ENCODE measurements around the gene WDR45B.

The WDR45B gene

DNA sequence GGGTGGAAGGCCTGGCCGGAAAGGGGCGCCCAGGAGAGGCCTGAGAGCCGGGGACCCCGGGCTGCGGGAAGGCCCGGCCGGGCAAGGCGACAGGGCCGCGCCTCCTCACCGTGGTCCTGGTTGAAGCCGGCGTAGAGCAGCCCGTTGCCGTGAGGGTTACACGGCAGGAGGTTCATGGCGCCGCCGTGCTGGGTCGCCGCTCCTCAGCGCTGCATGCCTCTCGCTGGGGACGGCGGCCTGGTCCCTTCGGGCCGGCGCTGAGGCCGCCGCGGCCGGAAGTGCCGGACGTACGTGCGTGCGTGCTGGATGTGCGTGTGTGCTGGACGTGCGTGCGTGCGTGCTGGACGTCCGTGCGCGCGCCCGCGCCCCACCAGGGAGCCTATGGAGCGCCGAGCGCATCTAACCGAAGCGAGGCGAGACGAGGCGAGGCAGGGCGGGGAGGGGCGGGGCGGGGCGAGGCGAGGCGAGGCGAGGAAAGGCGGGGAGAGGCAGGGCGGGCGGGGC lies at the start of gene WDR45B:
TSS of gene WDR45B (minus strand) at position 280 of the 504 bp plus-strand sequence. CDS start at position 176, 104 bp downstream.
- DNase-seq (ENCODE audit: low read depth), result peak; percentile 92

DNA sequence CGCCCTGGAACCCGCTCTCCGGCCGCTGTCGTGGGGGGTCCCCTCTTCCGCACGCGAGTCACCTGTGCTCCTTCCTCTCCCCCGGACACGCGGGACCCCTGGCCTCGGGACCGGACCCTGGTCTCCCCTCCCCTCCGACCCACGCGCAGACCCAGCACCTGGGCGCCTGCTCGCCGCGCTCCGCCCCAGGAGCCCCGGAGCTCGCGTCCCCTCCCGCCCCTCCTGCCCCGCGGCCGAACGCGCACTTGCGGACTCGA lies 49.5 kb upstream of the WDR45B start:
- DNase-seq (ENCODE audit: low read depth), result no peak

DNA sequence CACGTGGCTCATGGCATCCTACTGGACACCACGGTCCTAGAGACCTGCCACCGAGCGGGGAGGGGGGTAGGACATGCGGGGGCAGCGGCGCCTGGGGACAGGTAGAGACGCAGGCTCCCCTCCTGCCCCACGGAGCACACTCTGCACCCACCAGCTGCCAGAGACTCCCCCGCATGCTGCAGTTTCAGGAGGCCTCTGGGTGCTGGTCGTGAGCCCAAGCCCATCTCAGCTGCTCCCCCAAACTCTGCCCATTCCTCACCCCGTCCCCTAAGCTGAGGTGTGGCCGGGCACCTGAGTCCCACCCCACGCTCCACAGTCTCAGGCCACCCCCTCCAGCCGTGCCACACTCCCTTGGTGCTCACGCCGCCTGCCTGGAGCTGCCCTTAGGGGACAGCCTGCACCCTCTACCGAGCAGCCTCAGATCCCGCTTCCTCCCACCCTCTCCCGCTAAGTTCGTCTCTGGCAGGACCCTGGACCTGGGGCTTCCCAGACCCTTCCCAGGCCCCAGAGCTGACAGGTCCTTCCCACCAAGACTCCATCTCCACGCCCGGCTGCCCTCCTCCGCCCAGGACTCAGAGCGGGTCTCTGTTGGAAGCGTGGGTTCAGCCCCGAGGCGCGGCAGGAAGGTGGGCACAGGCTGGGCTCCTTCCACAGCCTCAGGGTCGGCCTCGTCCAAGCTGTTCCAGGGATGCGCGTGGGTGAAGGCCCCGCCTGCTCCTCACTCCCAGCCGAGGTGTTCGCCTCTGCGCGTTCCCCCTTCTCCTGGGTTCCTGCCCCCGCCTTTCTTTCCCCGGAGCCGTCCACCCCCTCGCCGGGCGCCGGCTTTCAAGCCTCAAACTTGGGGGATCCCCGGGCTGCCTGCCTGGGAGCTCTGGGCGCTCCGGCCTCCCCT lies 48.9 kb upstream of the WDR45B start:
- DNase-seq (ENCODE audit: low read depth), result no peak

DNA sequence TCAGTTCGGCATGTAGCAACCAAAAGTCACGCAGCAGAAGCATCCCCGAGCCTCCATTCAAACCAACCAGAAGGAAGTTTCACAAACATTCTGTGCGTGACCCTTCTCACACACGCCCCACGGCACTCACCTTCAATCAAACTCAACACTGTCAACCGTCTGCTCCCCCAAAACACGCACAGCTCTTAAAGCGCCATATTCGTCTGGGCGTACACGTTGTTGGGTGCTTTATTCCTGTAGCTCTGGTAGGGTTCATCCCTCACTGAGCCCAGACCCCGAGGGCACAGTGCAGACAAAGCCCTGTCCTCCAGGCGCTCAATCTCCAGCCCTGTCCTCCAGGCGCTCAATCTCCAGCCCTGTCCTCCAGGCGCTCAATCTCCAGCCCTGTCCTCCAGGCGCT lies 48.0 kb upstream of the WDR45B start:
- DNase-seq (ENCODE audit: low read depth), result no peak

DNA sequence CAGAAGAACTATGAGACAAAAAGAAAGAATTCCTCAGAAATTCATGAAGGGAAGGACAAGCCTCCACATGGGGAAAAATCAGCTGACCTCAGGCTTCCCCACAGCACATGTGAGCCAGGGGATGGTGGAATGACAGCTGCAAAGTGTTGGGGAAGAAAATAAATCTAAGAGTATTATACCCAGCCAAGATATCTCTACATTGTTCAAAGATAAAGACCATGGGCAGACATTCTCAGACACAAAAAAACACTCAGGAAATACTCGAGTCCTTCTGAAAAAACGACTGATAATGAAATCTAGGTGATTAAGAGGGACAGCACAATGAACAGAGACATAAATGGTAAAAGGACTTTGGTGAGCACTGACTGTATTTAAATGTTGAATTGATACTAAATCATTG lies 46.4 kb upstream of the WDR45B start:
- DNase-seq (ENCODE audit: low read depth), result no peak

DNA sequence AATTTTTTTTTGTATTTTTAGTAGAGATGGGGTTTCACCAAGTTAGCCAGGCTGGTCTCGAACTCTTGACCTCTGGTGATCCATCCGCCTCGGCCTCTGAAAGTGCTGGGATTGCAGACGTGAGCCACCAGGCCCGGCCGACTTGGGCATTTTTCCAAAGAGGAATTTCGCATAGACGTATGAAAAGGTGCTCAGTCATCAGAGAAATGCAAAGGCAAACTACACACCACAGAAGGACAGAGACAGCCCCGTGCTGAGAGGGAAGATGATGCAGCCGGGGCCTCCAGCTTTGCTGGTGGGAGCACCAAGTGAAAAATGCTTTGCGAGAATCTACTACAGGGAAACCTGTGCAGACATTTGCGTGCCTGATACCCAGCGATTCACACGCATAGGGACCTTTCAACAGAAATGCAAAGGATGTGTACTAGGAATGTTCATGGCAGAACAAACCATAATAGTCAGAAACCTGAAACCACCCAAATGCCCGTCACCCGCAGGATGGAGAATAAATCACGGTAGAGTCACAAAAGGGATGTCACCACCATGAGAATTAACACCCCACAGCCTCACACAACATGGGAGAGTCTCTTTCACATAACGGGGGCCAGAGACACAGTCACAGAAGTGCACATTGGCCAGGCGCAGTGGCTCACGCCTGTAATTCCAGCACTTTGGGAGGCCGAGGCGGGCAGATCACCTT lies 45.1 kb upstream of the WDR45B start:
- DNase-seq (ENCODE audit: low read depth), result no peak

DNA sequence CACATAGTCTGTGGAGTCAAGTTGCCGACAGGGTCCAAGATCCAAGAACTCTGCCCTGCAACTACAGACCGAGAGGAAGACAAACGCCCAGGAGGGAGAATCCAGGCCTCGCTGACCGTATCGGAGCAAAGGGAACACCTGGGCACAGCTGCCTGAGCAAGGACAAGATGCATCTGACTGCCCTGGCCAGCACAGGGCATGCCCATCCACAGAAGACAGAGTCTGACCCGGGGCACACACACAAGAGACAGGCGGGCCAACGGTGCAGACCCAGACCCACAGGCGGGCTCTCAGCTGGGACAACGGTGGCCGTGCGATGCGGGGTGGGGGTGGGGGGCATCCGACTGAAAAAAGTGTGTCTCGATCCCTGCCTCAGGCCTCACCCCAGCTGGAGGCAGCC lies 44.0 kb upstream of the WDR45B start:
- no peak for DNase-seq (ENCODE audit: low read depth)

DNA sequence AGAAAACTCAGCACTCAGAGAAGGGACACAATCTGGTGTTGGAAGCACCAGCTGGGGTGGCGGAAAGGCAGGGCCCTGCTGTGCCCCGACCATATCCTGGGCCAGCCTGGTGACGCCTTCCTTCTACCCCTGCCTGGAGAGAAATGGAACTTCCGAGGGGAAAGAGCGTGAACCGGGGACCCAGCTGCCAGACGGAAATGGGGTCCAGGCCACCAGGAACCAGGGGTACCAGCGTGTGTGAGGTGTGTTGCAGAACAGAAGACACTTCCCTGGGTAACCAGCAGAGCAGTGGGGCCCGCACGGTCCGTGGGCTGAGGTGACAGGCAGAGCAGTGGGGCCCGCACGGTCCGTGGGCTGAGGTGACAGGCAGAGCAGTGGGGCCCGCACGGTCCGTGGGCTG lies 43.5 kb upstream of the WDR45B start:
- DNase-seq (ENCODE audit: low read depth), result no peak

DNA sequence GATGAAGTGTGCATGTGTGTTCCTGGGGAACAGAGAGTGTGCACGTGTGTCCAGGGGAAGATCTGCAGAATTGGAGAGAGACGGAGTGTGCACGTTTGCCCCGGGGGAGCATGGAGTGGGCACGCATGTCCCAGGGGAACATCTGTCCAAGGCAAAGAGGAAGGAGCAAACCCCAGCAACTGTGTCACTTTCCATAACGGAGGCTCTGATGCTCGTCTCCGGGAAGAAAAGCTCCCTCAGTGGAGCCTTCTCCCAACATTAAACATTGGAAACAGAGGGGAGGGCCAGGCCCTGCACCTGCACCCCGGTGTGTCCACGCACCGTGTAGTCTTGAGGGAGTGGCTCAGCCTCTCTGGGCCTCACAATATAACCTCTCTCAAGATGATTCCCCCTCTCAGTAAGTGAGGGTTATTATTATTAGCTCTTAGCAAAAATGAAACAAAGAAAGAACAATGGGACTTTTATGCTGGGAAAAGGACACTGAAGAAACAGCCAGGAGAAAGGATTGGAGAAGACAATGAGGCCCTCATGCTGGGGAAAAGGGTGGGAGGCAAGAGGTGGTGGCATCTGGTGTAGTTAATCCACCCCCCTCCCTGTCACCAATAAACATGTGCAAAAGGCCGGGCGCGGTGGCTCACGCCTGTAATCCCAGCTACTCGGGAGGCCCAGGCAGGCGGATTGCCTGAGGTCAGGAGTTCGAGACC lies 42.7 kb upstream of the WDR45B start:
- DNase-seq (ENCODE audit: low read depth), result no peak

DNA sequence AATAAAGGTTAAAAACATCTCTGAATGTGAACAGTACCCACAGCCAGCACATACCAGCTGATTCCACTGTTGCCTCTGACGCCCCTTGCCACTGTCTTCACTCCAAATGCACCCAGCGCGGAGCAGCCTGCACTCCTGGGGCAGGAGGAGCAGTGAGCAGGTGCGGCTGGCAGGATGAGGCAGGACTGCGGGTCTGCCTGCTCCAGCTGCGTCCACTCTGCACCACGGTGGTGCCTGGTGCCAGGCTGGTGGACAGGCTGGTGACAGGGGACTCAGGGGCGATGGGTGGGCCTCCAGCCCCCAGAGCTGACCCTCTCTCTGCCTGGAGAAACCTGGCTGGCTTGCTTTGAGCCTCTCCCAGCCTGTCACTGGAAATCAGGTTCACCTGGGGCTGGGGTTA lies 40.8 kb upstream of the WDR45B start:
- DNase-seq (ENCODE audit: low read depth), result no peak

DNA sequence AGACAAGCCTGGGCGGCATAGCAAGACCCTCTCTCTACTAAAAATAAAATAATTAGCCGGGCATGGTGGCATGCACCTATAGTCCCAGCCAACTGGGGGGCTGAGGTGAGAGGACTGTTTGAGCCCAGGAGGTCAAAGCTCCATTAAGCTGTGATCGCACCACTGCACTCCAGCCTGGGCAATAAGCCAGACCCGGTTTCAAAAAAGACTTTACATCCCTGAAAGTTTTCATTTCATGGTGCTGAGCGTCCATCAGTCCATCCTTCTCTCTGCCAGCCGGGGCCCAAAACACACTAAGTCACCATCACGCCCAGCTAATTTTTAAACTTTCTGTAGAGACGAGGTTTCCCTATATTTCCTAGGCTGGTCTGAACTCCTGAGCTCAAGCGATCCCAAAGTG lies 39.6 kb upstream of the WDR45B start:
- no peak for DNase-seq (ENCODE audit: low read depth)

DNA sequence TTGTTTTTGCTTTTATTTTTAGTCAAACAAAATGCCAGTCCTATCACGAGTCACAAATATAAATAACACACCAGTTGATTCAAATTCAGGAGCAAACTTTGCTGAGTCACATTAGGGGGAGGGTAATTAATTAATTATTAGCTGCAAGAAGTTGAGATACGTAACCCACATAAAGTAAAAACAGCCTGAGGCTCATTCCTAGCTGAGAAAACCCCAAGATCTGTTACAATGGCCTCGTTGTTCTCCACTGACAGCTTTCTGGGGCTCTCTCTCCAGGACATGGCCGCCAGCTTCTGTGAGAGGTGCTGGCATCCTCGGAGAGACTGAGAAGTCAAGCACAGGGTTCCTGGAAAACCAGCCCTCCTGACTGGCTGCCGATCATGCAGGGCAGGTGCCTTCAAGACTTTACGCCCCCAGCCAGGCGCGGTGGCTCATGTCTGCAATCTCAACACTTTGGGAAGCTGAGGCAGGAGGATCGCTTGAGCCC lies 39.2 kb upstream of the WDR45B start:
- DNase-seq (ENCODE audit: low read depth), result no peak

DNA sequence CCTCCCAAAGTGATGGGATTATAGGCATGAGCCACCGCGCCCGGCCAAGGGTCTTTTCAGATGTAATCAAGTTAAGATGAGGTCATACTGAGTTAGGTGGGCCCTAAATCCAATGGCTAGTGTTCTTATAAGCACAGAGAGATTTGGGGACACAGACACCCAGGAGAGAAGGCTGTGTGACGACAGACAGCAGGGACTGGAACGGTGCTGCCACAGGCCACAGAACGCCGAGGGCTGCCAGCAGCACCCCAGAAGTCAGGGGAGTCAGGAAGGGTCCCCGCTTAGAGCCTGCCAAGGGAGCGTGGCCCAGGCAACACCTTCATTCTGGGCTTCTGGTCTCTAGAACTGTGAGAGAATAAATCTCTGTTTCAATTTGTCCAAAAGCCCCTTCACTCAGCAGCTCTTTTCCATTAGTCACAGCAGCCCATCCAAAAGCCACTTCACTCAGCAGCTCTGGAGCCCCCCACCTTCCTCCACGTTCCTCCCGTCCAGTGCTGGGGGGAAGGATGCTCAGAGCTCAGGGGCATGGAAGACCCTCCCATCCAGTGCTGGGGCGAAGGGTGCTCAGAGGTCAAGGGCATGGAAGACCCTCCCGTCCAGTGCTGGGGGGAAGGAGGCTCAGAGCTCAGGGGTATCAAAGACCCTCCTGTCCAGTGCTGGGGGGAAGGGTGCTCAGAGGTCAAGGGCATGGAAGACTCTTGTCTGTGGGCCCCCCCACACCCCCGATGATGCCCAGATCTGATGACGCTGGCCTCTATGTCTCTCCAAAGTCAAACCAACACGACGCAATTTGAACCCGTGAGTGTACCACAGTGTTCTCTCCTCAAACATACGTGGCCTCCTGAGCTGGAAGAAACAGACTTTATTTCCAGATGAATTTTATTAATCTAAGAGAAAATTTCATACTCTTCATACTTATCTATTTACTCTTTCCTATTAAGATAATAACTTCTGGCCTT lies 38.4 kb upstream of the WDR45B start:
- DNase-seq (ENCODE audit: low read depth), result no peak

DNA sequence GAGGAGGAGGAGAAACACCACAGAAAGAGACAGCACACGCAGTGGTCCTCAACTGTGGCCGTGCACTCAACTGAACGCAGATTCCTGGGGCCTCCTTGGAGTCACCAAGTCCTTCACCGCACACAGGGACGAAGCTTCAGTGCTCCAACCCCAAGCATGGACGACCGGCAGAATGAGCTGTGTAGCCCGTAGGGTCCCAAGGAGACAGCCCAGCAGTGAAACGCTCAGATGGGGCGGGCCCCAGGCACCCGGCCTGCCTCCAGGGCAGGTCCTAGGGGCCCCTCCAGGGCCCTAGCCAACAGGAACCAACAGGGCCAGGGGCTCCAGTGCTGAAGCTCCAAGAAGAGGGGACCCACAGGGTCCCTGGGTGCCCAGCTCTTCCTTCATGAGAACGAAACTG lies 37.0 kb upstream of the WDR45B start:
- DNase-seq (ENCODE audit: low read depth), result no peak

DNA sequence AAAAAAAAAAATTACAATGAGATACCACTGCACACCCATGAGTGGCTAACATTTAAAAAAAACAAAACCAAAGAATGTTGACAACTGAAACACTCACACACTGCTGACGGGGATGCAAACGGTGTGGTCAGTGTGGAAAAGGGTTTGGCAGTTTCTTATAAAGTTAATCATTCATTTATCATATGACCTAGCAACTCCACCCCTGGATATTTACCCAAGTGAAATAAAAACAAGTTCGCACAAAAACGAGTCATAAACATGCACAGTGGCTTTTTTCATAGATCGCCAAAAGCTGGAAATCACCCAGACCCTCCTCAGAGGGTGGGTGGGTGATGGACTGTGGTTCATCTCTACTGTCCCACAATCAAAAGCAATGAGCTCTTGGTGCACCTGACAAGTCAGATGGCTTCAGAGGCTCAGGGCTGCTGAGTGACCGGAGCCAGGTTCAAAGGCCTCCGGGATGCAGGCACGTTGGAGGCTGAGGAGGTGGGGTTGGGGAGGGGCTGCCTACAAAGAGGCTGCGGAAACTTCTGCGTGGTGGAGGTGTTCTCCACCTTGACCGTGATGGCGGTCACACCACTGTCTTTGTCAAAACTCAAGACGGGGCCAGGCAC lies 36.1 kb upstream of the WDR45B start:
- peak; percentile 9 for DNase-seq (ENCODE audit: low read depth)

DNA sequence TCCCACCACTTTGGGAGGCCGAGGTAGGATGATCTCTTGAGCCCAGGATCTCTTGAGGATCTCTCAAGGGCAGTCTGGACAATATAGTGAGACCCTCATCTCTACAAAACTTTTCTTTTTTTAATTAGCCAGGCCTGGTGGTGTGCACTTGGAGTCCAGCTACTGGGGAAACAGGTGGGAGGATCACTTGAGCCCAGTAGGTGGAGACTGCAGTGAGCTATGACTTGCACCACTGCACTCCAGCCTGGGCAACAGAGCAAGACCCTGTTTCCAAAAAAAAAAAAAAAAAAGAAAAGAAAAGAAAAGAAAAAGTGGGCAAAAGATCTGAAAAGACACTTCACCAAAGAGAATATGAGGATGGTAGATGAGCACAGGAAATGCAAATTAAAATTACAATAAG lies 35.3 kb upstream of the WDR45B start:
- no peak for DNase-seq (ENCODE audit: low read depth)

DNA sequence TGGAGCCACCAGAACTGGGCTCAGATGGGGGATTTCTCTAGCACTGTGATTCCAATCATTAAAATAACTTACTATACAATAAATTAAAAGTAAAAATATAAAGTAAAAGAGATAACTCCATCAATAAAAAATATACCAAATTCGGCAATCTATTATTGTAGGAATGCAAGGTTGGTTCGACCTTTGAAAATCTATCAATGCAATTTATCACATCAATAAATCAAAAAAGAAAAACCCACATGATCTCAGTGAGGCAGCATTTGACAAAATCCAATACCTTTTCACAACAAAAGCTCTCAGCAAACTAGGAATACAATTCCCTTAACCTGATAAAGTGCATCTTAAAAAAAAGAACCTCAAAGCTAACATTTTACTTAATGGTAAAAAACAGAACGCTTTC lies 33.3 kb upstream of the WDR45B start:
- DNase-seq (ENCODE audit: low read depth), result no peak

DNA sequence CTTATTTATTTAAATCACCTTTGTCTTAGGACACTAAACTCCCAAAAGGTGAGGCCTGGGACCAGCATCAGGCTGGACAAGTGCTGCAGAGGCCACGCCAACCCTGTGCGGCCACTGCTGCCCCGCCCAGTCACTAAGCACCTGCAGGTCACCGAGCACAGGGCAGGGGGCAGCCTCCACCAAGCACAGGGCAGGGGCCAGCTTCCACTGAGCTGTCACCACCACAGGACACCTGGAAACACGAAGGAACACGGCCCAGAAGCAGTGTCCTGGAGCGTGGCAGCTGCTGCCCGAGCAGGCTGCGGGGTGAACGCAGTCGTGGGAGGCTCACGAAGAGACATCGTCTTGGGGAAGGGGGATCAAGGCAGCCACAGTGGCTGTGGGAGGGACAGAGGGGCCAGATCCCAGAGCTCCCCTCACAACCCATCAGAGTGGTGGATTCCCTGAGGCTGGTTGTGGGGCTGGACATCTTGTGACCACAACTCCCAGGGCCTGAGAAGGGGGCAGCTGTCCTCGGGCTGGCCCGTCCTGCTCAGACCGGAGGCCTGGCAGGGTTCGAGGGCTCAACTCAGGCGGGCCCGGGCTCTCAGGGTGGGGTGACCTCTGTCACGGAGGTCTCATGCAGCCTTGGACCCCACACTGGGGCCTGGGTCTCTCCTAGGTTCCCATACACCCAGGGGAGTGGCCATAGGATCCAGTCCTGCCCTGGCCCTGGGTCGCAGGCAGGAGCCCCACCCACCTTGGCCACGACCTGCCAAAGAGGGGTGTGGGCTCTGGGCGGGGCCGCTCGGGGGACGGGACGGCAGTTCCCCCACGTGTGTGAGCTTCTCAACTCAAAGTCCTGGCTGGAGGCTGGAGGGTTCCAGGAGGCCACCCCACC lies 31.6 kb upstream of the WDR45B start:
- DNase-seq (ENCODE audit: low read depth), result no peak

DNA sequence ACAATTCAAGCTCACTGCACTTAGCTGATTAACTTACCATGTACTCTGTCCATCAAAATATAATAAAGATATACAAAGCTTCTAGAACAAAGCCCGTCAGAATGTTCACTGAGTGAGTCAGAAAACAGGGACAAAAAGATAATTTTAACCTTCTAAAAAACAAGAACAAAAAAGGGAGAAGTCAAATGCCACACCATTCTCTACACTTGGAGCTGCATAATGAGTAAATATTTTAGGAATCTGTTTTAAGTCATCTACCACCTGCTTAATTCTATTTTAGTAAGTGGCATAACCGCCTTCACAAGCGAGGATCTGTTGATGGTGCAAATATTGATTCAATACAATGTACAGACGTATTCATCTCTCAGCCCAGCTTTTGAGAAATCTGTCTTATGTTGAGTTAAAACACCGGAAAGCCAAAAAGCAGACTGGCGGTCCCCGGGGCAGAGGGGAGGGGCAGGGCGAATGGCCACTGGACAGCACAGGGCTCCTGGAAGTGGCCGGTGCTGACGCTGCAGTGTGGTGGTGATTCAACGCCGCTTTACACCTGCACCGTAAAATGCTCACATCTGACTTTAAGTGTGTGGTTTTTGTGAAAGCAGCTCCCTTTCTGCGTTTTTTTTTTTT lies 30.1 kb upstream of the WDR45B start:
- DNase-seq (ENCODE audit: low read depth), result no peak
